Femur (tissue), 1 donor: Measurements from ENCODE around the gene NPEPPS.

Source experiments
- DNase-seq: peaks from one replicate; pipeline ENCODE4 v3.0.0-alpha.2; 2017

The NPEPPS gene

GRCh38 chr17:47630614-47631013, 99.7 kb downstream of the NPEPPS start:
- no peak for DNase-seq

GRCh38 chr17:47632991-47633390, 102.1 kb downstream of the NPEPPS start:
- DNase-seq, result no peak

GRCh38 chr17:47633996-47634395, 103.1 kb downstream of the NPEPPS start:
- no peak for DNase-seq

GRCh38 chr17:47634870-47635269, 104.0 kb downstream of the NPEPPS start:
- no peak for DNase-seq

- DNase-seq, result no peak
These were observed 104.8 kb downstream of the NPEPPS start for GRCh38 chr17:47635734-47636133.

GRCh38 chr17:47636273-47637030, 105.5 kb downstream of the NPEPPS start:
- DNase-seq, result no peak

- no peak for DNase-seq
These were observed 108.0 kb downstream of the NPEPPS start for GRCh38 chr17:47638903-47639302.

GRCh38 chr17:47640076-47640475, 109.2 kb downstream of the NPEPPS start:
- no peak for DNase-seq

- no peak for DNase-seq
These were observed 110.3 kb downstream of the NPEPPS start for GRCh38 chr17:47641202-47641601.

GRCh38 chr17:47643116-47643515, 112.2 kb downstream of the NPEPPS start:
- no peak for DNase-seq

GRCh38 chr17:47644324-47644723, 113.4 kb downstream of the NPEPPS start:
- DNase-seq, result no peak

- peak; percentile 100 for DNase-seq
These were observed 118.5 kb downstream of the NPEPPS start, which contains the start of gene KPNB1 for GRCh38 chr17:47649153-47649971. KPNB1 (plus strand) TSS chr17:47649919; CDS start chr17:47650245, 326 bp downstream.

GRCh38 chr17:47649972-47650524, 119.1 kb downstream of the NPEPPS start:
- no peak for DNase-seq

GRCh38 chr17:47650525-47651522, 119.9 kb downstream of the NPEPPS start:
- DNase-seq, result peak; percentile 97

- DNase-seq, result no peak
These were observed 120.8 kb downstream of the NPEPPS start for GRCh38 chr17:47651704-47652103.

- no peak for DNase-seq
These were observed 121.7 kb downstream of the NPEPPS start for GRCh38 chr17:47652570-47652969.

GRCh38 chr17:47653442-47653841, 122.5 kb downstream of the NPEPPS start:
- DNase-seq, result no peak

- no peak for DNase-seq
These were observed 124.1 kb downstream of the NPEPPS start for GRCh38 chr17:47654991-47655390.

- DNase-seq, result no peak
These were observed 129.2 kb downstream of the NPEPPS start for GRCh38 chr17:47660064-47660492.

- peak; percentile 68 for DNase-seq
These were observed 133.2 kb downstream of the NPEPPS start for GRCh38 chr17:47663912-47664623.

- no peak for DNase-seq
These were observed 133.7 kb downstream of the NPEPPS start for GRCh38 chr17:47664624-47664941.

GRCh38 chr17:47665655-47666054, 134.7 kb downstream of the NPEPPS start:
- no peak for DNase-seq
